Measurements from ENCODE around the gene CRPPA.
"Not testable (repeated sequence)": the region's sequence is repeated elsewhere in the genome, so short reads cannot be mapped to it uniquely, and the experiment has no call there.

Gene CRPPA

DNA sequence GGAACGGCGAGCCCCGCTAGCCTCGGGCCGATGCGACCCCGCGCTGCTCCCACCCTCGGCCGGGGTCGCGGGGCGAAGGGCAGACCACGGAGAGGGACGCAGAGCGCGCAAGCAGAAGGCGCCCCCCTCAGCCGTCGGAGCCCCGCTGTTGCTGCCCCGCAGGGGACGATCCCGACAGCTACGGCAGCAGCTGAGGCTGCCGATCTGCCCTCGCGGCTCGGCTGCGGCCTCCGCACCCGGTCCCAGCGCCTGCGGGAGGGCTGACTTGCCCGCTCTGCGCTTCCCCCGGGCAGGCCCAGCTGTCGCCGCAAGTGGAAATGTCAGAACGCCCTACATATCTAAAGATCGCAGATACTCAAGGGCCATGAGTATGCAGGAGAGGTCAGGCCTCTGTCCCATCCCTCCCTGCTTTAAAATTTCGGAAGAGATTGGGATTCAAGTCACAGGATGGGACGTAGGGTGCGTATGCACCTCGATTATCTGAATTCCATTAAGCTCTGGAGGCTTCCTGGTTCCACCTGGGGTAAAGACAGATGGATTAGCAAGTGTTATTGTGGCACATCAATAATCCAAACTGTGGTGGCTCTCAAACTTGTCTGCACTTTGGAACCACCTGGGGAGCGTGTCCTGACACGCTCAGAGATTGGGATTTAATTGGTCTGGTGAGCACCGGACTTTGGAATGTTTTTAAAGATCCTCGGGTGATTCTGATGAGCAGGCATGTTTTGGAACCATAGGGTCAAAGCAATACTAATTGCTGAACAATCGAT is at the start of gene CRPPA:
Gene CRPPA (minus strand): TSS at position 206 of the 770 bp plus-strand sequence. CDS start 216 bp downstream, outside the sequence.
- peak; percentile 61 for DNase-seq

DNA sequence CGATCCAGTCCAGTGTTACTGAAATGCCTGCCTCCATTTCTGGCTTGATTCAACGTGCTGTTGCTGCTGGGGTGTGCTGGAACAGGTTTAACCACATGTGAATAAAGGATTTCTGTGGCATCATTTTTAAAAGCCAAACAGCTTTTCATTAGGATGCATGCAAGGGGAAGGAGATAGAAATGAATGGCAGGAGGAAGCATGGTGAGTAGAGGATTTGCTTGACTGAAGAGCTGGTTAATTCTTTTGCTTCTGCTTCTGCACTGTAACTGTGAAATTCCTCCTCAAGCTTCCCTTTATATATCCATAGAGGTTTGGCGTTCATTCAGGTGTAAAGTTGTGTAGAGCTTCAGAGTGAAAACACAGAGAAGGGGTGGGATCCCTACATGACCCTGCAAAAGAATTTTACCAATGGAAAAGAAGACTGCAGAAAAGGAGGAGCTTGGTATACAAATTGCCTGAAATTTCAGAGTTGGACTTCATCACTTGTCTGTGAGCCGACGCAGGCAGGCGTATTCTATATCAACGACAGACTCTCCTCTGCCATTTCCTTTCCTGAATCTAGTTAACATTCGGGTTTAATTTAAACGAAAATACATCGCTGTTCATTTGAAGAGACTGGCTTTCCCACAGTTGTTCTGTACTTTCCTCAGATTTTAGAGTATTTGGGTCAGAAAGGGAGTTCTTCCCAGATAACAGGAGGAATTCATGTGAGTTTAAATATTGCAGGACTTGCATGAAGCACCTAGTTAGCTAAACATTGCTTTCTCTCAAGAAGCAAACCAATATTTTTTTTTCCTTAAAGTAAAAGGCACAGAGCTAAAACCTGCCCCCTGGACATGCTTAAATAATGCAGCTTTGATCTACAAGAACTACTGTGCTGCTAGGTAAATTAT is 44.4 kb upstream of the CRPPA start, which contains the start of gene SOSTDC1:
Gene SOSTDC1 (minus strand): TSS at position 270 of the 893 bp plus-strand sequence. CDS start 70 bp downstream, at position 200.
- no peak for DNase-seq

DNA sequence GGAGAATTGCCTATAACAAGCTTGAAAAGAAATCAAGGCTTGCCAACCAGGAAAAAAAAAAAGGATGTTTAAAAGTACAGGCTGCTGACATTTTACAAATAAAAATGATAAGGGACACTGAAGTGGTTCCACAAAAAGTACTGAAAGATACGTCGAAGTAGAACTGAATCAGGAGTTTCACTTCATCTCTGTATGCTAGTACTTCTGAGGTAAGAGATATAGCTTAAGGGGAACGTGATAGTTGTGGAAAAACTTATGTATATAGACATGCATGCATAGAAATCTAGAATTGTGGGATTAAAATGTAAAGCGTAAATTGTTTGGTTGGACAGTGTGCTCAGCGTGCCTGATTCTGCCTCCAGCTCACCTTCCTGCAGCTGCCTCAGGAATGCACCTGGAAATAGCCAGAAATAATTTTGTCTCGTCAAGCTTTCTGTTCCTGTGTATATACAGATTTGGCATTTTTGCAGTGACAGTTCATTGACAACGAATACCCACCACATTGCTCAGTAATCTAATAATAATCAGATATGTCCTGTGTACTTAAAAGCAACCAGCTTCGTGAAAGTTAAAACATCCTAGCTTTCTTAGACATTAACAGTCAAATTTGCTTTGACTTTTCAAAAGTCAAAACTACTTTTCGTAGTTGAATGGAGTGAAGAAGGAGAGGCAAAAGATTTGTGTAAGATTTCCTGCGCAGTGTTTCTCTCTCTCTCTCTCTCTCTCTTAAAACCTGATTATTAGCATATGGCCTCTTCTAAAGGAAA is 42.8 kb upstream of the CRPPA start:
- no peak for DNase-seq

DNA sequence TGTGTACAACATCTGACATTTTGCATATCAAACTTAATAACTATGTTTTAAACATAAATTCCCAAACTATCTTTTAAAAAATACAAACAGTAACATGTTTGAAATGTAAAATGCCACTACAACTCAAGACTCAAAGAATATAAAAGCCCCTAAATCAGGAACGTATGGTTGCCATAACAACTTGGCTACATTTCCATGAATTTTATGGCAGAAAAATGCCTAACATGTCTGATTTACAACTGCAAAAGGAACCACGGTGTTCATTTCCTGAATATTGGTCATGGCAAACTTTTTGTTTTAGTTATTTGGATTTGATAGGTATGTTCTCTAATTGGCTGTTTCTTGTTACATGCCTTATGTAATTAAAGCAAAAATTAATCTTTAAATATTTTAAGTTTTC is 42.2 kb upstream of the CRPPA start:
- DNase-seq: no peak

DNA sequence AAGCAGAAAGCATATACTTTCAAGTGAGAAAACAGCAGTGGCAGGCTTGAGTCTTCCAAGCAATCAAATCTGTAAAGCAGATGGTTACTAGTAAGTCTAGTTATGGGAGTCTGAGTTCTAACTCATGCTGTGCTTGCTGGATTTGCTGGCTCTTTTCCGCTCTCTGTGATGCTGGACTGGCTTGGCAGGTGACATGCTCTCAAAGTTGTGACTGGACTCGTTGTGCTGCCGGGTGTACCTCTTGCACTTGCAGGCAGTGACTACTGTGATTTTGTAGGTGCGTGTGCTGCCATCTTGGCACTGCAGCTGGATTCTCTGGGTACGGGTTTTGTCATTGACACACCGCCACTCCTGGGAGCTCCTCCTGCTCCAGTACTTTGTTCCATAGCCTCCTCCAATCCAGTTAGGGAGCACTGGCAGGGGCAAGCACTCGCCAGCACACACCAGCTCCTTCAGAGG is 41.1 kb upstream of the CRPPA start:
- DNase-seq: no peak

DNA sequence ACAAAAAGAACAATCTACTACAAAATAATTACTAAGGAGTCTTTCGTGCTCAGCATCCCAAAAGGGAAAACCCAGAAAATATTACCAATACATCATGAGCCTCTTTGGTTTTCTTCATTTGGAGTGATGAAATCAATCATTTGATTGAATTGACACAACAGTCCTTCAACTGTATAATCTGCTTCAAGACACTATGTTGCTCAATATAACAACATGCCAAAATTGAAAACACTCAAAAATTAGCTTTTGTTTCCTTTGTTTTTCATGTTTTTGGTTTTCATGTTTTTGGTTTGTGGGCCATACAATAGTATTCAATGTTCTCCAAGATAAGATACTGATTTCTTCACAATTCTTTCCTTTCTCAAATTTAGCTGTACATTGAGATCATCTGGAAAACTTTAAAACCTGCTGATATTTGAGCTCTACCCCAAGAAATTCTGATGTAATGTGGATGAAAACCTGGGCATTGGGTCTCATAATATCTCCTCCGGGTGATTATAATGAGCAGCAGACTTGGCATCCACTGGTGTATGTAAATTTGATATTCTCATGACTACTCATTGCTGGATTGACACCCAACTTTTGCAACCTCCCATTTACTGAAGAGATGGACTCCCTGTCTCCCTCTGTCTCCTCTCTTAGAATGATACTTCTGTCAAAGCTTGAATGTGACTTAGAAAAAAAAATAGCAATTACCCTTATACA is 39.6 kb upstream of the CRPPA start:
- DNase-seq: no peak

DNA sequence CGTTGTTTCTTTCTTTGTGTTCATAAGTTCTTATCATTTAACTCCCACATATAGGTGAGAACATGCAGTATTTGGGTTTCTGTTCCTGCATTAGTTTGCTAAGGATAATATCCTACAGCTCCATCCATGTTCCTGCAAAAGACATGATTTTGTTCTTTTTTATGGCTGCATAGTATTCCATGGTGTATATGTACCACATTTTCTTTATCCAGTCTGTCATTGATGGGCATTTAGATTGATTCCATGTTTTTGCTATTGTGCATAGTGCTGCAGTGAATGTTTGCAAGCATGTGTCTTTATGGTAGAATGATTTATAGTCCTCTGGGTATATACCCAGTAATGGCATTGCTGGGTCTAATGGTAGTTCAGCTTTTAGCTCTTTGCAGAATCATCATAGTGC is 35.0 kb upstream of the CRPPA start:
- not testable (repeated sequence) for DNase-seq

DNA sequence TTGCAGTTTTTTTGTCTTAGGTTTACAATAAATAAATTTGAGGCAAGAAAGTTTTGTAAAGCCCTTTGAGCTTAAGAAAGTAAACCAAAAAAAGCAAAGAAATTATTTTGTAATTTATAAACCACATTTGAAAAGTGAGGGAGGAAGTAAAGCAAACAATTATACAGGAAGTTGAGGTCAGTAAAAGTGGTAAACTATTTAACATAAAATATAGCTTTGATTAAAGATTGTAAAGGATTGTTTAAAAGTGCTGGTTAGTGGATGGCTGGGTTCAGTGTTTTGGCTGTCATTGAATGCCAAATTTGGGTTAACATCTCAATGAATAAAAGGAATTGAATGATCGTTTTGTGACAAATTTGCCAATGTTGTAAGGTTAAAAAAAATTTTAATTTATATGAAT is 34.3 kb upstream of the CRPPA start:
- no peak for DNase-seq

DNA sequence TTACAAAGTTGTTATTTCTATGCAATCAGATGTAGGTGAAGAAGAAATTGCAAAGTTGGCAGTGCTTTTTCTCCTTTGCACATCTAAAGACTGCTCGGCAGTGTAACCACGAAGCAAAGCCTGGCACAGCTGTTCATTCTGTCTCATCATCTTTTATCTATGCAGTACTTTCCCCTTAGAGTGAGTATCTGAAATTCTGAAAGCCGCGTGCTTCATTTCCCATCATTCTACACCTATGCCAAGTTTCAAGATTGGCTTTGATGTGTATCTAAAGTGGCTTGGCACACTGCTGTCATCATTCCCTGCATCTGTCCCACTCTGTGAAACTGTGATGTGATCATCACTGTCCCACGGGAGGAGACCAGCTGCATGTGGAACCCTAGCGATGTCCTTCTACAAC is 29.0 kb upstream of the CRPPA start:
- no peak for DNase-seq

DNA sequence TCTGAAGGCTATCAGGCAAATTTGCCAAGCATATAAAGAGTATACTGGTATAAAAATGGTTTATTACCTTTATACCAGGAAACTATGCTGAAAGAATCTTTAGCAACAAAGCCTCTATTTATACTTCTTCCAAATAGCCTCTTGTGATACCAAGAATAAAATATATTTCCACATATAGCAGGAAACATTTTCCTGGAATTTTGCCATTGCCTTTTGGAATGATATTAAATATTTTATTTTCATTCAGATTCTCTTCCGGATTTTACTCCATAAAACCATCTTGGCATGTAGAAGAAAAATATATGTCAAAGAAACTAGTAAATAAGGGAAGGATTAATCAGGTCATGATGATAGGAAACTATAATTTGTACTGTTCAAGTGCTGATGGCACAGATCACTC is 26.5 kb upstream of the CRPPA start:
- no peak for DNase-seq

DNA sequence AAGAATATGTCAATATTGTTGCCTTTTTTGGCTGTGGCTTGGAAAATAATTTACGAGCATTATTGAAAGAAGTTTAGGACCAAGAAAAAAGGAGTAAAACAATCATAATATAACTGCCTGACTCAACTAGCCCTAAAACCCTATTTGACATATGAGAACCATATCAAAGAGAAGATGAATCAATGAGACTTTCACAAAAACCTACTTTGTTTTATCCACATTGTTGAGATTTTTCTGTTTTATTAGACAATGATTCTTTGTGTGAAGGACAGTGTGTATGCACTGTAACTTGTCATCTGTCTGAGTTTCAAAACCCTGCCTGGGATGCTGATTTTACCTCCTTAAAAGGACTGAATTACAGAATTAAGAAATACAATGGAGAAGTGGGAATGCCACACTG is 25.2 kb upstream of the CRPPA start:
- no peak for DNase-seq

DNA sequence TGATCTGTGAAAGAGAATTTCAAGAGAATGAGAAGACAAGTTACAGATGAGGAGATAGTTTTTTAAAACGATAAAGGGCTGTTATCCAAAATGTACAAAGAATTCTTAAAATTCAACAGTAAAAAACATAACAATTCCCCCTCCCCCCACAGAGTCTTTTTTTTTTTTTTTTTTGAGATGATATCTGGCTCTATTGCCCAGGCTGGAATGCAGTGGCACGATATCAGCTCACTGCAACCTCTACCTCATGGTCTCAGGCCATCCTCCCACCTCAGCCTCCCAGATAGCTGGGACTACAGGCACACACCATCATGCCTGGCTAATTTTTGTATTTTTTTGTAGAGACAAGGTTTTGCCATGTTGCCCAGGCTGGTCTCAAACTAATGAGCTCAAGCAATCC is 22.5 kb upstream of the CRPPA start:
- not testable (repeated sequence) for DNase-seq

DNA sequence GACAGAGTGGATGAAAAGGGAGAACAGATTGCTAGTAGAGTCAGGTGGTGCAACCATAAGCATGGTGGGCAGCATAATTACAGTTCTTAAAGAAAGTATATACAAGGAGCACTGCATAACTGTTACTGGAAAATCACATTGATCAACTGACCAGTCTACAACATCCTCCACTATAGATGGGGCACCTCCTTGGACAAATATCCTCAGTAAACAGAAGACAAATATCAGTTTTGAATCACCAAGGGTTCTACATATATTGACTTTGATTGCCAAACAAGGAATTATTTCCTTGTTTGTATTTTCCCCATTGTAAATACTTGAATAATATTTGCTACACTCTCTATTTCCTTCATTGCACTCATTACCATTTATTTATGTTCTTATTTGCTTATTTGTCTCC is 17.6 kb upstream of the CRPPA start:
- no peak for DNase-seq

DNA sequence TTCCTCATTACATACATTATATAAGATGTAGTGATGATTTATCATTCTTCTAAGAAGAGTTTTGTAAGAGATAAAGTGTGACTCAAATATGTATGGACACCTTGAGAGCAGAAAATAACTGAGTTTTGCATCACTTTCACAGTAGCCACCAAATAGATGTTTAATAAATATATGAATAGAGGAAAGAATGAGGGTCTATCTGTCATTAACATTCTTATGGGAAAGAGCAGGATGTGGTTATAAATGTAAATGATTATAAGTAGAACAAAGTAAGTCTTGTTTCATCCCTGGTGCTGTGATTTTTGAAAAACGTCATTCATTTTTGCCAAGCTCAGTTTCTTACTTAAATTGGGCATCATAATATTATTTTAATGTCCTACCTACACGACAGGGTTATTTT is 15.0 kb upstream of the CRPPA start:
- no peak for DNase-seq

DNA sequence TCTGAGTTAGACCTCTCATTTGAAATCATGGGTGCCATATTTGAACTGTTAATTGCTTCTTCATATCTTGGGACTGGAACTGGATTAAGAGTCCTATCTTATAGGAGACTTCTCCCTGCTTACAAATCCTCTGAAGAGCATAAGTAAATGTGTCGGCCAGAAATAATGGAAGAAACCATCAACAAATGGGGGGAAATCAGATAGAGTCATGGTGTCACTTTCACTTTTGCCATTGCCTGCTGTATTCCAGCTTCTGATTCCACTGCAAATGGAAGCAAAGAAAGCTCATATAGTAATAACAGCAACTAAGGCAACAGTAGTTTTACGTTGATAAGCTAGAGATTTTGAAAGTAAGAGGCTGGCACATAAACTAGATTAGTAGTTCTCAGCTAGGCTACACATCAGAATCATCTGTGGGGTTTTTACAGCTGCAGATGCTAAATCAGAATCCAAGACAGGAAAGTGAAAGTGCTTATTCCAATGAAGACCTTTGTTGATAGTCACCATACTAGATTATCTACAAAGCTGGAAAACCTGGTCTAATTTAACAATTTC is 12.3 kb upstream of the CRPPA start:
- no peak for DNase-seq

DNA sequence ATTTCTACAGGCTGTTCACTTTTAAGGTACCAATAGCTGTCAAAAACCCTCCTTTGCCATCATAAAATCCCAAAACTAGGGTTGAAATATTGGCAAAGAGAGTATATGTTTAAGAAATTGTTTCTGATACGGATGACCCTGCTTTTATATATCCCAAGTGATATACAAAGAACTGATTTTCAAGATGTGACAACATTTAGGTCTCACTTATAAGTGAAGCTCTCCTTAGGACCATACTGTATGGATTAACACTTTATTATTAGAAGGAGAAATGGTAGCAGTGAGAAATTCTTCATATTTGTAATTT is 11.0 kb upstream of the CRPPA start:
- no peak for DNase-seq

DNA sequence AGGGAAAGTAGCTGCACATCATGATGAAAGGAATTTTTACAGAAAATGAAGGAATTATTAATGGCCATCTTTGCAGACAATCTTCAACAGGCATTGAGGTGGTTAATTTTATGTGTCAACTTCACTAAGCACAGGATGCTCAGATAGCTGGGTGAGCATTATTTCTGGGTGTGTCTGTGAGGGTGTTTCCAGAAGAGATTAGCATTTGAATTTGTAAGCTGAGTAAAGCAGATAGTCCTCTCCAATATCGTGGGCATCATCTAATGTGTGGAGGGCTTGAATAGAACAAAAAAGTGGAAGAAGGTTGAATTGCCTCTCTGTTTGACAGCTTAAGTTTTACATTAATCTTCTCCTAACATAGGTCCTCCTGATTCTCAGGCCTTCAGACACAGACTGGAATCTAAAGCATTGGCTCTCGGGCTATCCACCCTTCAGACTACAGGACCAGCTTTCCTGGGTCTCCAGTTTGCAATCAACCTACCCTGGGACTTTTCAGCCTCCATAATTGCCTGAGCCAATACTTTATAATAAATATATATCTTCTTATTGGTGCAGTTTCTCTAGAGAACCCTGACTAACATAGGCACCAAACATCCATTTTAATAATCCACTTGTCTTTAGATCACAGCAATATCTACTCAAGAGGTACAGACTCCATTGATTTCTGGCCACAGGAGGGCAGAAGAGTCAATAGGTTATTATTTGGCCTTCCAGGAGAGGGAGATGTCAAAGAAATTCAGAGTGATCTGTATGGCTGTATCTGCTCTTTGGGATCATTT is 10.5 kb upstream of the CRPPA start:
- DNase-seq: peak; percentile 67

DNA sequence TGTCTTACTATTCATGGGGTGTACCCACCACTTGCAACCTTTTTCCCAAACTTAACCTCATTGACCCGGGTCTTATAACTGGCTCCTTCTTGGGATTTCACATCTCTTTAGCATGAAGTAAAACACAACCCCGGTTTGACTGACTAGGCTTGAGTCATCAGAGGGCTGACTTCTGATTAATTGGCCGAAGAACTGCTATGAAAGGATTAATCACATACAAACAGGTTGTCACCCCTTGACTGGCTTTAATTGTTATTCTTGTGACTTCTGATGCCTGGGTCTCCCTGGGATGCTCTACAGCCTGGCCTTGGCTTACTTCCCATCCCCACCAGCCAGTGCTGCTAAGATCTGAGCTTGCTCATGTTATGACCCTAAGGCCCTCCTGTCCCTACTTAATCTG is 8.8 kb upstream of the CRPPA start:
- DNase-seq: no peak

DNA sequence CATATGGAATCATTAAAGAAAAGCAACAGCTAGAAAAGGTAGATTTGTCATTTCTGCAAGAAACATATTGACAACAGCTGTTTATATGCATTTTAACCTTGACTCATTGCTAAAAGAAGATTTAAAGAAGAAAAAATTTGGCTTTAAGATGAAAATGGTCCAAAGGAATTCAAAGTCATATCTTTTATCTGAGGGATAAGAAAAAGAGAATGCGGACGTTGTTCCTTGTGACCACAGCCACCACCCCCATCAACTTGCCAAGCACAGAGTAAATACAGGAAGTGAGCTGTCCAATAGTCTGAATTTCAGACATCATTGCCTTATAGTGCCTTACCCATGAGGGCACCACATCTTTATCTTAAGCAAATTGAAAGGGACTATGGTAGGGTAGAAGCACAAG is 7.3 kb upstream of the CRPPA start:
- DNase-seq: no peak

DNA sequence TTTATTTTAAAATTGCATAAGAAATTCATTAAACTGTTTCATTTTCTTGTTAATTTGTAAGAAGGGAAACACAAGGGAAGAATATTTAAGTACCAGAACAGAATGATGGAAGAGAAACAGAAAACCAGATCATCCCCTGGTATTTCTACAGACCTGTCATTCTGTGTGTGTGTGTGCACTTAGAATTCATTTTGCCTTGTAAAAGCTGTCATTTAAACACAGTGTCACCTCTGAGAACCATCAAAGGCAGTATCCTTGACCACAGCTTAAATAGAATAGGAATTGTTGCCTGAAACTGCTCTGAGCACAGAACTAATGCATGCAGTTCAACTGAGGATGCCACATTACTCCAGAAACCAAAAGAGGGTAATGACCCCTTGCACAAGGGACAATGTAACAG is 6.8 kb upstream of the CRPPA start:
- DNase-seq: no peak

DNA sequence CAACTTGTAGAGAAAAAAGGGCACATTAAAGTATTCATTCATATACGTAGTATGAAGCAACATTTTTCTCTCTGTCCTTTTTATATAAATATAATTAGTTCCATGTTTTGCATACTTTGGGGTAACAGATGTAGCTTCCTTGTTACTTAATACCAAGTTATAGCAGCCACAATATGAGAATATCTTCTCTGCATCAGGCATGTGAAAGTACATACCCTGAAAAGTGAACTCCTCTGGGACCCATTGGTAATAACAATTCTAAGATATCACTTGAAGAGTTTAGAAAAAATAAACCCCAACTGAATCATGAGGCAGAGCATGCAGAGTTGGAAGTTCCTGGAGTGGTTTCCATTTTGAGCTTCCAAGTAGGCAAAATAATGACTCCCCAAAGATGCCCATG is 2.4 kb upstream of the CRPPA start:
- no peak for DNase-seq

DNA sequence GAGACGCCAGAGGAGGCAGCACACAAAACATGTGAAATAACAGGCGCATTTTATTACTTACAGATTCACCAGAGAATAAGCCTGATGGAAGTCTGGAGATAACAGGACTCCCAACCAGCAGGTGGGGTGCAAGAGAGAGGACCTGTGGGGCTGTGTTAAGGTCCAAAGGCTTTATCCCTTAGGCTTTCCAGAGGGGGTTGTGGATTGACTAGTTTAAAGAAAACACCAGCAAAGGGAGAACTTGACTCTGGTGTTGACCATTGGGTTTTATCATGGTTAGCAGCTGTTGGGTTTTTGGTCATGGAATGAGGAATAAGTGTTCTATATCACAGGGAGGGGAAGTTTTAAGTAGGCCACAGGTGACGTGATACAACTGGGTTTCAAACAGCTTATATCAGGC is 1.6 kb upstream of the CRPPA start:
- DNase-seq: no peak

All from midbrain (tissue), 1 donor.